Measurements from ENCODE around the gene TNFRSF25.

GRCh38 chr1:6450943-6451373, 15.0 kb downstream of the TNFRSF25 start:
- TF ChIP-seq, protein P1, sequence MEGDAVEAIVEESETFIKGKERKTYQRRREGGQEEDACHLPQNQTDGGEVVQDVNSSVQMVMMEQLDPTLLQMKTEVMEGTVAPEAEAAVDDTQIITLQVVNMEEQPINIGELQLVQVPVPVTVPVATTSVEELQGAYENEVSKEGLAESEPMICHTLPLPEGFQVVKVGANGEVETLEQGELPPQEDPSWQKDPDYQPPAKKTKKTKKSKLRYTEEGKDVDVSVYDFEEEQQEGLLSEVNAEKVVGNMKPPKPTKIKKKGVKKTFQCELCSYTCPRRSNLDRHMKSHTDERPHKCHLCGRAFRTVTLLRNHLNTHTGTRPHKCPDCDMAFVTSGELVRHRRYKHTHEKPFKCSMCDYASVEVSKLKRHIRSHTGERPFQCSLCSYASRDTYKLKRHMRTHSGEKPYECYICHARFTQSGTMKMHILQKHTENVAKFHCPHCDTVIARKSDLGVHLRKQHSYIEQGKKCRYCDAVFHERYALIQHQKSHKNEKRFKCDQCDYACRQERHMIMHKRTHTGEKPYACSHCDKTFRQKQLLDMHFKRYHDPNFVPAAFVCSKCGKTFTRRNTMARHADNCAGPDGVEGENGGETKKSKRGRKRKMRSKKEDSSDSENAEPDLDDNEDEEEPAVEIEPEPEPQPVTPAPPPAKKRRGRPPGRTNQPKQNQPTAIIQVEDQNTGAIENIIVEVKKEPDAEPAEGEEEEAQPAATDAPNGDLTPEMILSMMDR (conservative IDR thresholded peaks at IDR 0.05): no peak
- TF ChIP-seq ZFX (IDR thresholded peaks at IDR 0.05): no peak

All from C4-2B (cell line).